Measurements from ENCODE around the gene LRRD1. TPM values are rescaled to one million over a fixed set of nuclear protein-coding genes. Genes with fewer than 3 reads are reported as not detected.

LRRD1 gene
- total and polyA plus RNA-seq, 10 of the 15 experiments (the other 5 are each of a cell fraction or from before 2014, with no cell fraction given) = 0.04 to 0.06 TPM; not detected in 8

GRCh38 chr7:92228742-92229141 lies 49.8 kb upstream of the LRRD1 start:
- ChIA-PET RAD21 (ENCODE audit: unreplicated experiment) (no interaction called here), POLR2A (no interaction called here), CTCF (no interaction called here), SMC1A (ENCODE audit: uncharacterized antibody, unreplicated experiment) (interaction anchor here (1.4 to 1.7 kb wide), 2 partner anchors 14 to 24 kb away, joined by 3 read pairs; no protein-coding TSS in a partner anchor)
- no peak for FAIRE-seq
- WGBS (ENCODE audit: insufficient coverage, insufficient replicate concordance, low lambda C conversion rate, missing lambda C conversion rate) = 100% methylated on average over 2 of the region's 2 CpGs
- no peaks in the 10 kb centered on the region for H3K9me3 ChIP-seq (replicated peaks; ENCODE audit: control insufficient read depth, insufficient read depth, low read length)
- H3K36me3 ChIP-seq (ENCODE audit: control insufficient read depth in 2 of 2, insufficient read depth in 2 of 2, low read length in 1 of 2) = peaks cover 0 to 8% of the 10 kb centered on the region in 2 experiments; a peak in 1 of 4 replicates
- BruUV-seq (replicated peaks) = no TSS peak
- H3K4me2 ChIP-seq (ENCODE audit: control insufficient read depth, insufficient read depth) = no peak overlapping the region
- H3K4me3 ChIP-seq = no peak overlapping the region
- intact Hi-C loops (cut with micrococcal nuclease; ENCODE audit: unreplicated experiment) (no loop called here), in situ Hi-C loops (cut with MboI) (no loop called here)
- no peak for ATAC-seq
- no peaks in the 10 kb centered on the region for H3K79me2 ChIP-seq (ENCODE audit: control insufficient read depth, insufficient read depth, low read length)
- no peaks in the 10 kb centered on the region for H3K4me1 ChIP-seq (ENCODE audit: control insufficient read depth, insufficient read depth, low read length)
- no peak for TF ChIP-seq ATF7 (IDR thresholded peaks at IDR 0.05; ENCODE audit: low read depth)
- no peak for TF ChIP-seq POLR2A (IDR thresholded peaks at IDR 0.05; ENCODE audit: low read depth, low read length)
- no peak for TF ChIP-seq KLF5 (IDR thresholded peaks at IDR 0.05; ENCODE audit: partially characterized antibody)
- no peak for TF ChIP-seq RELB (IDR thresholded peaks at IDR 0.05; ENCODE audit: low read depth)
- no peak for TF ChIP-seq IKZF2 (IDR thresholded peaks at IDR 0.05)
- no peak for TF ChIP-seq SP1 (IDR thresholded peaks at IDR 0.05; ENCODE audit: low read depth, low read length)
- no peak for TF ChIP-seq PAX8 (IDR thresholded peaks at IDR 0.05)
- no peak for TF ChIP-seq SMAD1 (IDR thresholded peaks at IDR 0.05; ENCODE audit: low read depth, partially characterized antibody)
- no peak for TF ChIP-seq MXI1 (IDR thresholded peaks at IDR 0.05; ENCODE audit: low read depth, low read length)
- no peak for TF ChIP-seq CBFB (IDR thresholded peaks at IDR 0.05; ENCODE audit: low read depth)
- TF ChIP-seq RELA (IDR thresholded peaks at IDR 0.05; ENCODE audit: borderline replicate concordance, partially characterized antibody) = no peak
- no peak for TF ChIP-seq MEF2A (IDR thresholded peaks at IDR 0.05; ENCODE audit: insufficient read depth, low read depth, low read length)
- no peak for TF ChIP-seq NR2C1 (IDR thresholded peaks at IDR 0.05)
- H3K27me3 ChIP-seq (replicated peaks in 1 of 2; ENCODE audit: control insufficient read depth in 2 of 2, insufficient read depth in 2 of 2, low read length in 1 of 2) = no peaks in the 10 kb centered on the region
- no peaks in the 10 kb centered on the region for H4K20me1 ChIP-seq (ENCODE audit: control insufficient read depth, insufficient read depth)
- no peak for DNase-seq (ENCODE audit: low read depth, low spot score)
- no peak overlapping the region for H3K9ac ChIP-seq (ENCODE audit: control insufficient read depth, insufficient read depth, low read length)
- no peak overlapping the region for H3K27ac ChIP-seq (ENCODE audit: control insufficient read depth, insufficient read depth)
- H2AFZ ChIP-seq (ENCODE audit: control insufficient read depth, low read depth, low read length) = no peak overlapping the region

All from GM12878 (cell line).